Measurements from ENCODE around the gene SNX33. TPM values are rescaled to one million over a fixed set of nuclear protein-coding genes. Genes with fewer than 3 reads are reported as not detected.

The SNX33 gene
- total and polyA plus RNA-seq, 2 of the 13 experiments (the other 11 are each of a cell fraction or from before 2014, with no cell fraction given) = 11.0 to 11.6 TPM

- TF ChIP-seq ZNF263 (CRISPR knock-in tag; IDR thresholded peaks at IDR 0.05) = peak; percentile 77
- TF ChIP-seq, protein P1, sequence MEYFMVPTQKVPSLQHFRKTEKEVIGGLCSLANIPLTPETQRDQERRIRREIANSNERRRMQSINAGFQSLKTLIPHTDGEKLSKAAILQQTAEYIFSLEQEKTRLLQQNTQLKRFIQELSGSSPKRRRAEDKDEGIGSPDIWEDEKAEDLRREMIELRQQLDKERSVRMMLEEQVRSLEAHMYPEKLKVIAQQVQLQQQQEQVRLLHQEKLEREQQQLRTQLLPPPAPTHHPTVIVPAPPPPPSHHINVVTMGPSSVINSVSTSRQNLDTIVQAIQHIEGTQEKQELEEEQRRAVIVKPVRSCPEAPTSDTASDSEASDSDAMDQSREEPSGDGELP (IDR thresholded peaks at IDR 0.05; ENCODE audit: borderline replicate concordance, low read depth) = peak; percentile 87; the same call in 1 of the 2 replicates
- TF ChIP-seq LRRFIP1 (CRISPR knock-in tag; conservative IDR thresholded peaks at IDR 0.05) = no peak
- TF ChIP-seq SMYD3 (CRISPR knock-in tag; IDR thresholded peaks at IDR 0.05) = no peak
- no peak for TF ChIP-seq ZNF720 (CRISPR knock-in tag; IDR thresholded peaks at IDR 0.05)
- TF ChIP-seq ZNF839 (CRISPR knock-in tag; IDR thresholded peaks at IDR 0.05; ENCODE audit: borderline replicate concordance) = no peak
- no peak for TF ChIP-seq ZFP36L1 (CRISPR knock-in tag; IDR thresholded peaks at IDR 0.05)
- TF ChIP-seq PBX2 (CRISPR knock-in tag; IDR thresholded peaks at IDR 0.05) = no peak
- TF ChIP-seq ZNF3 (CRISPR knock-in tag; IDR thresholded peaks at IDR 0.05) = no peak
- 0 out of 2 replicates have a peak, but pooled peaks have one; percentile 64 for TF ChIP-seq REL (CRISPR knock-in tag; conservative IDR thresholded peaks at IDR 0.05)
- peak; percentile 22; the same call in 1 of the 2 replicates for TF ChIP-seq ZNF567 (CRISPR knock-in tag; IDR thresholded peaks at IDR 0.05; ENCODE audit: borderline replicate concordance)
- no peak for TF ChIP-seq FOXP1 (IDR thresholded peaks at IDR 0.05)
- no peak for TF ChIP-seq FOXP1 (CRISPR knock-in tag; IDR thresholded peaks at IDR 0.05)
- TF ChIP-seq, protein P2, sequence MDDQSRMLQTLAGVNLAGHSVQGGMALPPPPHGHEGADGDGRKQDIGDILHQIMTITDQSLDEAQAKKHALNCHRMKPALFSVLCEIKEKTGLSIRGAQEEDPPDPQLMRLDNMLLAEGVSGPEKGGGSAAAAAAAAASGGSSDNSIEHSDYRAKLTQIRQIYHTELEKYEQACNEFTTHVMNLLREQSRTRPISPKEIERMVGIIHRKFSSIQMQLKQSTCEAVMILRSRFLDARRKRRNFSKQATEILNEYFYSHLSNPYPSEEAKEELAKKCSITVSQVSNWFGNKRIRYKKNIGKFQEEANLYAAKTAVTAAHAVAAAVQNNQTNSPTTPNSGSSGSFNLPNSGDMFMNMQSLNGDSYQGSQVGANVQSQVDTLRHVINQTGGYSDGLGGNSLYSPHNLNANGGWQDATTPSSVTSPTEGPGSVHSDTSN (CRISPR knock-in tag; IDR thresholded peaks at IDR 0.05; ENCODE audit: borderline replicate concordance) = no peak
- TF ChIP-seq ZBTB33 (CRISPR knock-in tag; IDR thresholded peaks at IDR 0.05) = no peak
- TF ChIP-seq, protein P3, sequence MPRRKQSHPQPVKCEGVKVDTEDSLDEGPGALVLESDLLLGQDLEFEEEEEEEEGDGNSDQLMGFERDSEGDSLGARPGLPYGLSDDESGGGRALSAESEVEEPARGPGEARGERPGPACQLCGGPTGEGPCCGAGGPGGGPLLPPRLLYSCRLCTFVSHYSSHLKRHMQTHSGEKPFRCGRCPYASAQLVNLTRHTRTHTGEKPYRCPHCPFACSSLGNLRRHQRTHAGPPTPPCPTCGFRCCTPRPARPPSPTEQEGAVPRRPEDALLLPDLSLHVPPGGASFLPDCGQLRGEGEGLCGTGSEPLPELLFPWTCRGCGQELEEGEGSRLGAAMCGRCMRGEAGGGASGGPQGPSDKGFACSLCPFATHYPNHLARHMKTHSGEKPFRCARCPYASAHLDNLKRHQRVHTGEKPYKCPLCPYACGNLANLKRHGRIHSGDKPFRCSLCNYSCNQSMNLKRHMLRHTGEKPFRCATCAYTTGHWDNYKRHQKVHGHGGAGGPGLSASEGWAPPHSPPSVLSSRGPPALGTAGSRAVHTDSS (CRISPR knock-in tag; conservative IDR thresholded peaks at IDR 0.05) = no peak
- TF ChIP-seq CREBL2 (CRISPR knock-in tag; IDR thresholded peaks at IDR 0.05; ENCODE audit: borderline replicate concordance) = no peak
- TF ChIP-seq ZFP36 (IDR thresholded peaks at IDR 0.05; ENCODE audit: borderline replicate concordance, low read depth, low read length, partially characterized antibody) = no peak
- TF ChIP-seq ZNF431 (CRISPR knock-in tag; IDR thresholded peaks at IDR 0.05; ENCODE audit: borderline replicate concordance, low read depth) = no peak; the same call in 1 of the 2 replicates
- TF ChIP-seq ZMAT3 (CRISPR knock-in tag; conservative IDR thresholded peaks at IDR 0.05) = peak; percentile 52; the same call in 1 of the 2 replicates
Observed at GRCh38 chr15:75647370-75648155, at the start of gene SNX33 (continued).
